Fibroblast of skin of right biceps (primary cell): ENCODE measurements around the gene CEP78.

Source experiments
- DNase-seq: peaks from one replicate; pipeline ENCODE4 v3.0.0-alpha.2; 2013

Gene CEP78

DNA sequence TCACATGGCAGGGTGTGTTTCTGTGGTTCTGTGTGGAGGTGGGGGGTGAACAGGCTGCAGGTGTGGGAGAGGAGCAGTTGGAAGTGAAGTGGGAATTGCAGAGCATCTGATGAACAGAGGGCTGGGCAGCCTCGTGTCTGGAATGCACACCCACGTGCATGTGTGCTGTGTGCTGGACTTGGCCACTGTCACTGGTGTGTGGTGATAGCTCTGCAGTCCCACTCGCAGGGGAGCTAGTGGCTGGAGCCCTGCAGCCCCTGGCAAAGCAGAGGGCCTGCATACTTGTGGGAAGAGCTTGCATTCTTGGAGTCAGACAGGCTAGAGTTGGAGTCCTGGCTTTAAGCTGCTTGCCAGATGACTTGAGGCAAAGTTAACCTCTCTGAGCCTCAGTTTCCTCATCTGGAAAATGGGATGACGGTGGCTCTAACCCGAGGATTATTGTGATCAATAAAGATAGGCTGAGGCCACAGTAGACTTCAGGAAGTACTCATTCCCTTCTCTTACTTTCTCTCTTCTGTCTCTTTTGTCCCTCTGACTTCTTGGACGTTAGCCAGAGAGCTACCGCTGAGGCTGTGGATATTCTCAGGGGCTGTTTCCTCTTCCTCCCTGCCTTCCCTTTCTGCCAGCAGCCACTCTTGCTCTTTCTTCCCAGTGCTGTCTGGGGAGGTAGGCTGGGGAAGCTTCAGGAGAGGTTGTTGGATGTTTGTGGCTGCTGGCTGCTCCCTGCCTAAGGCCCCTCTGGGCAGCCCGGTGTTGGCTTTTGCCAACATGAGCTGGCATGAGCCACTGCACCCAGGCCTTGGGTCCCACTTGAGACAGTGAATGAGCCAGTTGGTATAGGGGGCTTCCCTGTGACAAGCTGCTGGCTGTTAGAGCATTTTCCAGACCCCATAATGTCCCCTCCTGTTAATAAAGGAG, 79.3 kb downstream of the CEP78 start:
- peak; percentile 48 for DNase-seq

DNA sequence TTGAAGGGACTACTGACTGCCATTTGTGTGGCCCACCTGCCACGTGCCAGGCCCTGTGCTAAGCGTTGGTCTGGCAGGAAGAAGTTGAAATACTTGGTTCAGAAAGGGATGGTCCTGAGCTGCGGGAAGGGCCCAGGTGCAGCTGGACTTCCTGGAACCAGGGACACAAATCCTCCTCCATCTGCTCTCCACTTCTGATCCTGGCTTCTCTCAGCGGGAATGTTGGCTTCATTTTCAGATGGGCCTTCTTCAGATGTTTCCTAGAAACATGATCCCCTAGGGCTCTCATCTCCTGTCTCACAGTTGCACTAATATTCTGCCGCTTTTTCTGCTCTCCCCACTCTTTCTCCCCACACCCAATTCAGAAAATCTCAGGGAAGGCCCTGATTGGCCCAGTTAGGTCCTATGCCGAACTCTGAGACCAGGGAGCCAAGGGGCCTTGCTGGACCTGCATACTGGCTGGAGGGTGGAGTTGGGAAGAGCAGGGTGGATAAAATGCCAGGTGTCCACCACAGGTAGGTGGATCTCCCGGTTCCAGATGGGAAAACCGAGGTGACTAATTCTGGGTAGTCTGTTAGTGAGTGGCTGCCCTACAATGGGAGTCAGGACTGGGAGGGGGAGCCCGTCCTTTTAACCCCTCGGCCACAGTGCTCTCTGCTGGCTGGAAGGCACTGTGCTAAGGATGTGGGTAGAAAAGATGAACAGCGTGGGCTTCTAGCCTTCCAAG, 80.5 kb downstream of the CEP78 start:
- no peak for DNase-seq

DNA sequence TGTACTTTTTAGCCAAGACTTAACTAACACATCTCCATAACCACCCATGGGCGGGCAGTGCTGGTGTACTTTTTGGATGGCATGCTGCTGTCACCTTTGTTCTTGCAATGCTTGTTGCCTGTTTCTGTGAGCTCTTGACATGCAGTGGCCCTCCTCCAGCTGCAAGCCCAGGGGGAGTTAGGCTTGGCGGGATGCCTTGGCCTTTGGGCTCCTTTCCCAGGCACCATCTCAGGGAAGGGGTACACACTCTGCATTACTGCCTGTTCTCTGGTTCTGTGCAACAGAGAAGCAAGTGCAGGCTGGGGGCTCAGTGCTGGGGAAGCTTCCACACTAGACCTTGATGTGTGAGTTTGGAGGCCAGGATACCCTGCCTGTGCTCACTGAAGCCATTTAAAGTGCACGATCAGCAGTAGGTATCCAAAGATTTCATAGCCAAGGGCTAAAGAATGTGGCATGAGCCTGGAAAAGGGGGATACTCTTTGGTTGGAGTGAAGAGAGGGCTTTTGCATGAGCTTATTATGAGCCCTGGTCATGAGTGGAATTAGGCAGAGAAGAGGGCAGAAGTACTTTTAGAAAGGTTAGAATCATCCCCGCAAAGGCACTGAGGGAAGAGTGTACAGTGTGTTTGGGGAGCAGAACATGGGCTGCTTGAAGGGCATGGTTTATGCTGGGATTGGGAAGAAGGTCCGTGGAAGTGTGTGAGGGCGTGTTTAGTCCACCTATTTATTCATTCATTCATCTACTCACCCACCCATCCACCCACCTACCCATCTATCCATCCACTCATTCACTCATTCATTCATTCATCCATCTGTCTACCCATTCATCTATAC, 83.5 kb downstream of the CEP78 start:
- no peak for DNase-seq

- no peak for DNase-seq
These were observed 84.3 kb downstream of the CEP78 start for GRCh38 chr9:78320030-78320693.

DNA sequence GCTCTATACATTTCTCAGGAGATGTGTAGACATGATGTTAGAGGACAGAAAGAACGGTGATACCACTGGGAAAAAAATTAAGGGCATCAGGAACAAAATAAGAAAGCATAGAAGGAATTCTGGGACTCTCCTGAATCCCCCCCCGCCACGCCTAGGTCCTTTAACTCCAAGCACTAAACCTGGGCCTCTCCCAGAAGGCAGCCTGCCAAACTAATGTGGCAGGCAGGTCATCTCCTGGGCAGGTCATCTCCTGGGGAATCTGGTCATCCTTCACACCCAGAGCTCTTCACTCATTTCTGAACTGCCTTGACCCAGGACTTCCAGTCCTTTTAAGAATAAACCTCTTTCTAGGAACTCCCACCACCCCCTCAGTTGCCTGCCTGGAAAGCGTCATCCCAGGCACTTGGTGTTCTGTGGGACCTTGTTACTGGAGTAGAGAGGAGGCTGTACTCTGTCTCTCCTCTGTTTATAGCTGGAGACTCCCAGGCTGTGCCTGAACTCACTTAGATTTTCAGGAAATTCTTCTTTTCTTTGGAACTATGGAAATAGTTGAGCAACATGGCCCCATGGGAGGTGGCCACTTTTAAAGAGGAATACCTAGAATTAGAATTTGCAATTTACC, 85.1 kb downstream of the CEP78 start:
- DNase-seq = no peak

GRCh38 chr9:78321505-78321904, 85.6 kb downstream of the CEP78 start:
- DNase-seq = no peak

DNA sequence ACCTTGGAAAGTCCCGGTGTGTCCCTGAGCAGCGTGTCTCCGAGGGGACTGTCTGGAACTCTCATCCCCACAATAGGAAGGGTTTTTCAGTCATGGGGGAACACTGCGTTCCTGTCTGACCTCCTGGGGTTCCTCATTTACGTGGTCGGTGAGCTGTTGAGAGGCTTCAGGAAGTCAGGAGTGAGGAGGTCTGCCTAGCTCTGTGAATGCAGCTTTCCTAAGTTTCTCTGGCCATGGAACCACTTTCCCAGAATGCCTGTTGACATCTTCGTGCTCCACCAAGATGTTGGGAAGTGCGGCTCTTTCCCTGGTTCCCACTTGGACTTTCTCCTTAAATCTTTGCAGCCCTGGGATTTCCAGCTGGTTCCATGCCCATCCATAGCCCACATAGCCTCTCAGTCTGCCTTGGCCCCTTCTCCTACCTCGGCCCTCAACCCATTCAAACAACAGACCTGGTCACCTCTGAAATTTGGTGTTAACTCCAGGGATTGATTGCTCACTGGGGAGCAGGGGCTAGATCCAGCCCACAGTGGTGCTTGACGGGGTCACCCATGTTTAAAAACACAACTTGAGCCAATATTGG, 88.3 kb downstream of the CEP78 start:
- no peak for DNase-seq

DNA sequence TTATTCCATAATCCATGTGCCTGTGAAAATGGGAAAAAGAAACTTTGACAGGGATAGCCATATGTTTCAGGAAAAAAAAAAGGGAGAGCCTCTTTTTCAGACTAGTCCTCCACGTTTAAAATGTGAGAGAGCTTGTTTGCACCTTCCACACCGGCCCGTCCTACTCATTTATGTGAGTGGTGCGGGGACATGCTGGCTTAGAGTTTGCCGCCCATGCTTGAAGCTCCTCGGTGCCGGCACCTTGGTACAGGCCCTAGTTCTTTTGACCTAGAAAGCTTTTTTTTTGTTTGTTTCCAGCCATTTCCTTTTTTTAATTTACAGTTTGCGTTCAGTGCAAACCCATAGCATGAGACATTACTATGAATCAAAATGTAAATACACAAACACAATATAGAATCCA, 88.8 kb downstream of the CEP78 start:
- no peak for DNase-seq

DNA sequence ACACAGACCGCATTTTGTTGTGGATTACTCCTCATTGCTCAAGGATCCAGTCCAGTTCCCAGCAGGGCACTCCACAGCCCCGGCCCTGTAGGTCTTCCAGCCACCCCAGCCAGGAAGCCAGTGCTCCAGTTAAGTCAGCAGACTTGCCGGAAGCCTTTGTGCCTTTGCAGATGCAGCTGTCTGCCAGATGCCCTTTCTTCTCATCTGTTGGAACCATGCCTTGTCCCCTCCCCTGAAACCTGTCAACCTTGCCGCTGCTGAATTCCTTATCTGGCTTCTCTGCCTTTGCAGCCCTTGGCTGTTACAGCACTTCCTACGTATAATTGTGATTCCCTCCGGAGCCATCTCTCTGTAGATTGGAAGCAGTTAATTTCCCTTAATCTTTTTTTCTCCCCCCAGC, 89.5 kb downstream of the CEP78 start:
- DNase-seq = peak; percentile 49

DNA sequence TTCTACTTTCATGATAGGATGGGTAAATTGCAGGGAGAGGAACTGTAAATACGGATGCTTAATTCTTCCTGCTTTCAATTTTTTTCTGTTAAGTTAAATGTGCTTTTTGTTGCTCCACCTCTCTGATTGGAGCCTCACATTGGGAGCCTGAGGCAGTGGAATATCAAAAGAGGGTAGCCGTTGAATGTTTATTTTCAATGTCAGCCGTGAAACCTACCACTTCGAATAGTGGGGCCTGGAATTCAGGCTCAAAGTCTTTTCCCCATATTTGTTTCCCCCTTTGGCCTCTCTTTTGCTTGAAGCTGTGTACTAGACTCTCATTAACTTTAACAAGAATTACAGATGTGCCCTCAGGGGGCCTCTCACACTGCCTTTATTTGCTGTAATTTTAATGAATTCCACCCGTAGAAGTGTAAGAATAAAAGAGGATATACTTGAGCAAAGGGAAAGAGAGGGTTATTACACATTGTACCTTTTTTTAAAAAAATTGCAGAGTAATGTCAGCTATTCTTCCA, 90.0 kb downstream of the CEP78 start:
- no peak for DNase-seq

GRCh38 chr9:78326564-78326963, 90.7 kb downstream of the CEP78 start:
- DNase-seq = peak; percentile 12
